Middle frontal gyrus (tissue), 1 donor: Measurements from ENCODE around the gene NABP2.
A peak's percentile ranks its signal among the peaks of the same experiment; 100 is the strongest.

Experiments
- DNase-seq: peaks from one replicate; pipeline ENCODE4 v3.0.0-alpha.2; 2015; ENCODE audit warnings: low spot score; ENCODE audit errors: extremely low spot score

Gene NABP2

GRCh38 chr12:56212361-56212760 lies 11.8 kb upstream of the NABP2 start:
- DNase-seq, result no peak

GRCh38 chr12:56213878-56214277 lies 10.3 kb upstream of the NABP2 start:
- DNase-seq, result no peak

- DNase-seq, result no peak
Observed at GRCh38 chr12:56216461-56216860, 7.7 kb upstream of the NABP2 start.

- DNase-seq, result no peak
Observed at GRCh38 chr12:56219840-56220239, 4.3 kb upstream of the NABP2 start.

GRCh38 chr12:56220611-56221231 lies 3.4 kb upstream of the NABP2 start:
- DNase-seq, result no peak

- no peak for DNase-seq
Observed at GRCh38 chr12:56221232-56221756, 2.8 kb upstream of the NABP2 start.

- peak; percentile 95 for DNase-seq
Observed at GRCh38 chr12:56221757-56222530, 2.2 kb upstream of the NABP2 start, which contains the start of gene RNF41. Gene RNF41 (minus strand): TSS chr12:56221922. CDS start chr12:56214047, 7,875 bp downstream.

GRCh38 chr12:56222531-56222895 lies 1.6 kb upstream of the NABP2 start:
- no peak for DNase-seq

- DNase-seq, result no peak
Observed at GRCh38 chr12:56223571-56224101, 506 bp upstream of the NABP2 start.

- DNase-seq, result no peak
Observed at GRCh38 chr12:56224954-56225353, 812 bp downstream of the NABP2 start.

GRCh38 chr12:56229082-56229481 lies 4.9 kb downstream of the NABP2 start:
- DNase-seq, result no peak

GRCh38 chr12:56229916-56230431 lies 5.8 kb downstream of the NABP2 start, which contains the start of gene SLC39A5:
Gene SLC39A5 (plus strand): TSS chr12:56230051. CDS start chr12:56231275, 1,224 bp downstream.
- DNase-seq, result no peak

GRCh38 chr12:56230432-56231183 lies 6.5 kb downstream of the NABP2 start:
- DNase-seq, result no peak

GRCh38 chr12:56231184-56231582 lies 7.0 kb downstream of the NABP2 start:
- no peak for DNase-seq

GRCh38 chr12:56234746-56235436 lies 10.7 kb downstream of the NABP2 start:
- DNase-seq, result no peak

GRCh38 chr12:56236091-56236490 lies 11.9 kb downstream of the NABP2 start:
- no peak for DNase-seq

- no peak for DNase-seq
Observed at GRCh38 chr12:56236985-56237384, 12.8 kb downstream of the NABP2 start.

- no peak for DNase-seq
Observed at GRCh38 chr12:56237552-56237951, 13.4 kb downstream of the NABP2 start.

- DNase-seq, result no peak
Observed at GRCh38 chr12:56241424-56242303, 17.5 kb downstream of the NABP2 start.

- no peak for DNase-seq
Observed at GRCh38 chr12:56242986-56243385, 18.8 kb downstream of the NABP2 start.
